SK-N-SH treated with all-trans-retinoic acid at 6 μM for 48 hours (cell line): ENCODE data around the gene AQP5.

Source experiments
- ARNTL ChIP-seq: fragments of 450-650 bp; formaldehyde crosslinking; IDR thresholded peaks from 2 replicates; pipeline ENCODE4 v1.5.0; 2020; ENCODE audit warnings: low read depth, mild to moderate bottlenecking, moderate library complexity, borderline replicate concordance
- RARB ChIP-seq: fragments of 250-450 bp; sonication (Bioruptor Pico); IDR thresholded peaks from 2 replicates; pipeline ENCODE4 v1.8.0; 2021; ENCODE audit warnings: mild to moderate bottlenecking, moderate library complexity
- ZNF565 ChIP-seq: fragments of 450-650 bp; formaldehyde crosslinking; conservative IDR thresholded peaks from 2 replicates; pipeline ENCODE4 v1.5.0; 2020; ENCODE audit warnings: low read depth, mild to moderate bottlenecking, moderate library complexity
- TF ChIP-seq, protein P1 (sequence below): fragments of 250-450 bp; sonication (Bioruptor Pico); IDR thresholded peaks from 2 replicates; pipeline ENCODE4 v1.5.0; 2020; ENCODE audit warnings: mild to moderate bottlenecking, moderate library complexity

DNA sequence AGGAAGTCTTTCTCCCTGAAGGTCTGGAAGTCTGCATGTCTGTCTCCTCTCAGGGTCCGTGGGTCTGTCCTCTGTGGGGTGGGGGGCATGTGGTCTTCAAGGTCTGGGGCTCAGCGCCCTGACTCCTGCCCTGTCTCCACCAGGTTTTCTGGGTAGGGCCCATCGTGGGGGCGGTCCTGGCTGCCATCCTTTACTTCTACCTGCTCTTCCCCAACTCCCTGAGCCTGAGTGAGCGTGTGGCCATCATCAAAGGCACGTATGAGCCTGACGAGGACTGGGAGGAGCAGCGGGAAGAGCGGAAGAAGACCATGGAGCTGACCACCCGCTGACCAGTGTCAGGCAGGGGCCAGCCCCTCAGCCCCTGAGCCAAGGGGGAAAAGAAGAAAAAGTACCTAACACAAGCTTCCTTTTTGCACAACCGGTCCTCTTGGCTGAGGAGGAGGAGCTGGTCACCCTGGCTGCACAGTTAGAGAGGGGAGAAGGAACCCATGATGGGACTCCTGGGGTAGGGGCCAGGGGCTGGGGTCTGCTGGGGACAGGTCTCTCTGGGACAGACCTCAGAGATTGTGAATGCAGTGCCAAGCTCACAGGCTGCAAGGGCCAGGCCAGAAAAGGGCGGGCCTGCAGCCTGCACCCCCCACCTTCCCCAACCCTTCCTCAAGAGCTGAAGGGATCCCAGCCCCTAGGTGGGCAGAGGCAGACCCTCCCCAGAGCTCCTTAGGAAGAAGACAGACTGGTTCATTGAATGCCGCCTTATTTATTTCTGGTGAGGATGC is 3.4 kb downstream of the AQP5 start:
- TF ChIP-seq ARNTL (CRISPR knock-in tag), result no peak
- TF ChIP-seq ZNF565 (CRISPR knock-in tag), result no peak
- TF ChIP-seq, protein P1, sequence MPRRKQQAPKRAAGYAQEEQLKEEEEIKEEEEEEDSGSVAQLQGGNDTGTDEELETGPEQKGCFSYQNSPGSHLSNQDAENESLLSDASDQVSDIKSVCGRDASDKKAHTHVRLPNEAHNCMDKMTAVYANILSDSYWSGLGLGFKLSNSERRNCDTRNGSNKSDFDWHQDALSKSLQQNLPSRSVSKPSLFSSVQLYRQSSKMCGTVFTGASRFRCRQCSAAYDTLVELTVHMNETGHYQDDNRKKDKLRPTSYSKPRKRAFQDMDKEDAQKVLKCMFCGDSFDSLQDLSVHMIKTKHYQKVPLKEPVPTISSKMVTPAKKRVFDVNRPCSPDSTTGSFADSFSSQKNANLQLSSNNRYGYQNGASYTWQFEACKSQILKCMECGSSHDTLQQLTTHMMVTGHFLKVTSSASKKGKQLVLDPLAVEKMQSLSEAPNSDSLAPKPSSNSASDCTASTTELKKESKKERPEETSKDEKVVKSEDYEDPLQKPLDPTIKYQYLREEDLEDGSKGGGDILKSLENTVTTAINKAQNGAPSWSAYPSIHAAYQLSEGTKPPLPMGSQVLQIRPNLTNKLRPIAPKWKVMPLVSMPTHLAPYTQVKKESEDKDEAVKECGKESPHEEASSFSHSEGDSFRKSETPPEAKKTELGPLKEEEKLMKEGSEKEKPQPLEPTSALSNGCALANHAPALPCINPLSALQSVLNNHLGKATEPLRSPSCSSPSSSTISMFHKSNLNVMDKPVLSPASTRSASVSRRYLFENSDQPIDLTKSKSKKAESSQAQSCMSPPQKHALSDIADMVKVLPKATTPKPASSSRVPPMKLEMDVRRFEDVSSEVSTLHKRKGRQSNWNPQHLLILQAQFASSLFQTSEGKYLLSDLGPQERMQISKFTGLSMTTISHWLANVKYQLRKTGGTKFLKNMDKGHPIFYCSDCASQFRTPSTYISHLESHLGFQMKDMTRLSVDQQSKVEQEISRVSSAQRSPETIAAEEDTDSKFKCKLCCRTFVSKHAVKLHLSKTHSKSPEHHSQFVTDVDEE, result no peak
- TF ChIP-seq RARB (CRISPR knock-in tag), result no peak
